CD8-positive, alpha-beta memory T cell (primary cell): ENCODE measurements around the gene PCDH9. TPM values are rescaled to one million over a fixed set of nuclear protein-coding genes. Genes with fewer than 3 reads are reported as not detected.

Source experiments
- CTCF ChIA-PET: fragments of 350-600 bp; sonication (Branson Sonifier 250); formaldehyde crosslinking; loops from one replicate; lab custom pipeline; 2021; ENCODE audit warnings: antibody characterized with exemption; lab: Charles Lee
- POLR2A ChIA-PET: fragments of 350-600 bp; sonication (Branson Sonifier 250); formaldehyde crosslinking; loops from one replicate; lab custom pipeline; 2021; ENCODE audit warnings: antibody characterized with exemption; lab: Charles Lee
- DNase-seq, 5 donors: peaks; one replicate each; pipeline versions ENCODE4 v3.0.0 to v3.0.0-alpha.2; 2020 to 2022; ENCODE audit warnings: mixed read lengths in 1 of 5
- H3K27ac ChIP-seq: one replicate; pipeline ENCODE4 v1.7.0; 2013; ENCODE audit warnings: low read depth, mild to moderate bottlenecking, low read length, moderate library complexity
- H3K27me3 ChIP-seq: 2 replicates; pipeline ENCODE4 v1.7.0; 2013; ENCODE audit warnings: low read length, mild to moderate bottlenecking; ENCODE audit not compliant: insufficient read depth, poor library complexity, severe bottlenecking
- H3K36me3 ChIP-seq: 2 replicates; pipeline ENCODE4 v1.7.0; 2013; ENCODE audit warnings: mild to moderate bottlenecking, low read length, moderate library complexity; ENCODE audit not compliant: insufficient read depth
- H3K4me1 ChIP-seq: 2 replicates; pipeline ENCODE4 v1.7.0; 2013; ENCODE audit warnings: mild to moderate bottlenecking, low read length, moderate library complexity; ENCODE audit not compliant: insufficient read depth
- H3K4me3 ChIP-seq: 2 replicates; pipeline ENCODE4 v1.7.0; 2013; ENCODE audit warnings: mild to moderate bottlenecking, low read length
- H3K9me3 ChIP-seq: 2 replicates; pipeline ENCODE4 v1.7.0; 2013; ENCODE audit warnings: mild to moderate bottlenecking, low read length
- H3K27ac Mint-ChIP-seq, 8 donors: one replicate each; pipeline ENCODE4 v1.8.0; 2020 to 2021; ENCODE audit warnings: mixed read lengths in 8 of 8, mild to moderate bottlenecking in 6 of 8, inconsistent platforms in 3 of 8, moderate library complexity in 3 of 8
- H3K27me3 Mint-ChIP-seq, 2 donors: one replicate each; pipeline ENCODE4 v1.8.0; 2020 to 2021; ENCODE audit warnings: mixed read lengths in 2 of 2, mild to moderate bottlenecking in 1 of 2, moderate library complexity in 1 of 2
- H3K36me3 Mint-ChIP-seq, 3 donors: one replicate each; pipeline ENCODE4 v1.8.0; 2020 to 2021; ENCODE audit warnings: mixed read lengths in 3 of 3, inconsistent platforms in 1 of 3, mild to moderate bottlenecking in 1 of 3
- H3K4me1 Mint-ChIP-seq, 3 donors: one replicate each; pipeline ENCODE4 v1.8.0; 2020 to 2021; ENCODE audit warnings: mixed read lengths in 3 of 3, inconsistent platforms in 1 of 3, mild to moderate bottlenecking in 1 of 3
- H3K4me3 Mint-ChIP-seq, 7 donors: one replicate each; pipeline ENCODE4 v1.8.0; 2020 to 2021; ENCODE audit warnings: mixed read lengths in 7 of 7, mild to moderate bottlenecking in 6 of 7, moderate library complexity in 4 of 7, inconsistent platforms in 2 of 7
- H3K9me3 Mint-ChIP-seq, 5 donors: one replicate each; pipeline ENCODE4 v1.8.0; 2020 to 2022; ENCODE audit warnings: mixed read lengths in 5 of 5, mild to moderate bottlenecking in 3 of 5, moderate library complexity in 2 of 5, inconsistent platforms in 1 of 5
- polyA plus RNA-seq: library from polyadenylated mRNA; unstranded; fragments of 300-500 nt; fragmentation: Illumina TruSeq; gene quantifications from one replicate; pipeline ENCODE4 v1.2.3, GENCODE V29; 2021
- total RNA-seq, 2 experiments: library from RNA; stranded (reverse); gene quantifications; one replicate each; pipeline ENCODE4 v1.2.3, GENCODE V29; 2021

The PCDH9 gene
- total and polyA plus RNA-seq, 3 experiments from 2014 or later, result 0.09 to 0.21 (median 0.16) TPM

DNA sequence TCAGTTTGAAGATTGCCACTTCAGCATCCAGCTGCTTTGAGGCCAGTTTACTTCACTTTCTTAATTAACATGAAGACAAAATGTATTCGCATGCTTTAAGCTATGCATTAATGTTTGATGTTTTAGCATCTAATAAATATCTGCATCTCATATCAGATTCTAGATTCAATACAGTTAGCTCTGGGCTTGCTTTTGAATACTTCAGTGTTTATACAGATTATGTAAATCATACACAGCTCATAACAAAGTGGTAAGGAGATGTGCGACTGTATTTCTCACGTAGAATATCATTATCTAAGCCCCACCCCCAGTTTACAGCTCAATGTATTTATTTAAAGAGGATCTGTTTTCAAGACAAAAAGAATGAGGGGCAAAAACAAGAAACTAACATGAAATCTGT is 770.5 kb downstream of the PCDH9 start:
- POLR2A ChIA-PET, result no interaction called here
- H3K4me3 ChIP-seq, result no peak overlapping the region
- H3K27me3 ChIP-seq, result no peaks in the 10 kb centered on the region
- H3K4me1 ChIP-seq, result no peaks in the 10 kb centered on the region
- no peaks in the 10 kb centered on the region for H3K9me3 ChIP-seq
- Mint-ChIP-seq H3K4me3 (no peak overlapping the region), H3K27me3 (no peaks in the 10 kb centered on the region), H3K27ac (no peak overlapping the region), H3K4me1 (no peaks in the 10 kb centered on the region), H3K36me3 (no peaks in the 10 kb centered on the region), H3K9me3 (peaks cover 1 to 30% (median 2%) of the 10 kb centered on the region in 5 donors)
- CTCF ChIA-PET, result no interaction called here
- H3K36me3 ChIP-seq, result no peaks in the 10 kb centered on the region
- no peak for DNase-seq
- no peak overlapping the region for H3K27ac ChIP-seq

DNA sequence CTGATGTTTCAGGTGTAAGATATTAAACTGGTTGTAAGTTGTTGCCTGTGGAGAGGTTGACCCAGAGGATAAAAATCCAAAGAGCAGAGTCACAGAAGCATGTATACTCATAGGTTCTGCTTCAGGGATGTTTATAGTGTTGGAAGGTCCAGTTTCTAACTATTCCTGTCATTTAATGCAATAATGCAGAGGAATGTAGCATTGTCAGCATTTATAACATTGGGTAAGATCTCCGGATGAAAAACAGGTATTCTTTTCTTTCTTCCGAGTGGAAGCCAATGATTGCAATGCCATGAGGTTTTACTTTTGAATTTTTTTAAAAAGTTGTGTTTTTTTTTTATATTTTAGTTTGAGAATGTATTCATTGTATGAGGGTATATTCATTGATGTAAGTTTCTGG is 771.0 kb downstream of the PCDH9 start:
- POLR2A ChIA-PET, result no interaction called here
- CTCF ChIA-PET, result no interaction called here
- H3K4me1 Mint-ChIP-seq, result no peaks in the 10 kb centered on the region
- H3K4me1 ChIP-seq, result no peaks in the 10 kb centered on the region
- peaks cover 2 to 30% (median 3%) of the 10 kb centered on the region in 5 donors for H3K9me3 Mint-ChIP-seq
- H3K27ac ChIP-seq, result no peak overlapping the region
- no peaks in the 10 kb centered on the region for H3K36me3 Mint-ChIP-seq
- no peaks in the 10 kb centered on the region for H3K36me3 ChIP-seq
- H3K27me3 ChIP-seq, result no peaks in the 10 kb centered on the region
- no peaks in the 10 kb centered on the region for H3K27me3 Mint-ChIP-seq
- no peaks in the 10 kb centered on the region for H3K9me3 ChIP-seq
- no peak overlapping the region for H3K4me3 Mint-ChIP-seq
- no peak overlapping the region for H3K4me3 ChIP-seq
- H3K27ac Mint-ChIP-seq, result no peak overlapping the region
- DNase-seq, result no peak

- Mint-ChIP-seq H3K27me3 (no peaks in the 10 kb centered on the region), H3K4me1 (no peaks in the 10 kb centered on the region), H3K27ac (no peak overlapping the region), H3K36me3 (no peaks in the 10 kb centered on the region), H3K9me3 (peaks cover 2 to 25% (median 3%) of the 10 kb centered on the region in 5 donors), H3K4me3 (no peak overlapping the region)
- no peaks in the 10 kb centered on the region for H3K9me3 ChIP-seq
- no peaks in the 10 kb centered on the region for H3K36me3 ChIP-seq
- CTCF ChIA-PET, result no interaction called here
- POLR2A ChIA-PET, result no interaction called here
- no peak for DNase-seq
- no peaks in the 10 kb centered on the region for H3K4me1 ChIP-seq
- H3K27ac ChIP-seq, result no peak overlapping the region
- H3K4me3 ChIP-seq, result no peak overlapping the region
- H3K27me3 ChIP-seq, result no peaks in the 10 kb centered on the region
Measured at GRCh38 chr13:66446413-66446812, 783.7 kb downstream of the PCDH9 start.

DNA sequence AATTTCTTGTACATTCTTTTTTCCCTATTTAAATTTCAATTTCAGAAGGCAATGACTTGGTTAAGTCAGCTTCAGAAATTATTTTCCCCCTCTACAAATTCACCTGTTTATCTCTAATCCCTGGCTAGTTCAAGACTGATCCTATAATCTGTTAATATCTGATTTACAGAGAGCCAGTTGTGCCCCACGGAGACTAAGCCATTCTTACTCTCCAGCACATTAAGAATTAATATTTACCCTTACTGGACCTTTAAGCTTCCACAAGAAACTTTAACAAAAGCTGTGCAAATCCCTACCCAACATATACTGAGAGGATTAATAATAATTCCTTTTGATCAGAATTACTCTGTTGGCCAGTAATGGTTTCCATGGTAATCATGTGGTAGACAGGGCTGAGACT is 786.2 kb downstream of the PCDH9 start:
- no peak overlapping the region for H3K4me3 ChIP-seq
- H3K27ac Mint-ChIP-seq, result no peak overlapping the region
- H3K9me3 ChIP-seq, result no peaks in the 10 kb centered on the region
- POLR2A ChIA-PET, result no interaction called here
- no peaks in the 10 kb centered on the region for H3K27me3 Mint-ChIP-seq
- H3K36me3 Mint-ChIP-seq, result no peaks in the 10 kb centered on the region
- DNase-seq, result no peak
- no peak overlapping the region for H3K27ac ChIP-seq
- H3K4me1 Mint-ChIP-seq, result no peaks in the 10 kb centered on the region
- no peaks in the 10 kb centered on the region for H3K4me1 ChIP-seq
- H3K9me3 Mint-ChIP-seq, result peaks cover 0 to 23% (median 2%) of the 10 kb centered on the region in 5 donors
- CTCF ChIA-PET, result no interaction called here
- no peaks in the 10 kb centered on the region for H3K36me3 ChIP-seq
- H3K4me3 Mint-ChIP-seq, result no peak overlapping the region
- no peaks in the 10 kb centered on the region for H3K27me3 ChIP-seq

- ChIA-PET CTCF (no interaction called here), POLR2A (no interaction called here)
- Mint-ChIP-seq H3K36me3 (no peaks in the 10 kb centered on the region), H3K4me1 (no peaks in the 10 kb centered on the region), H3K27ac (no peak overlapping the region), H3K4me3 (no peak overlapping the region), H3K9me3 (peaks cover 0 to 13% (median 3%) of the 10 kb centered on the region in 5 donors), H3K27me3 (no peaks in the 10 kb centered on the region)
- no peaks in the 10 kb centered on the region for H3K9me3 ChIP-seq
- H3K4me1 ChIP-seq, result no peaks in the 10 kb centered on the region
- DNase-seq, result no peak
- H3K36me3 ChIP-seq, result no peaks in the 10 kb centered on the region
- H3K27ac ChIP-seq, result no peak overlapping the region
- no peak overlapping the region for H3K4me3 ChIP-seq
- H3K27me3 ChIP-seq, result no peaks in the 10 kb centered on the region
Measured at GRCh38 chr13:66440938-66441337, 789.2 kb downstream of the PCDH9 start.

GRCh38 chr13:66430728-66431127 is 799.4 kb downstream of the PCDH9 start:
- H3K4me3 ChIP-seq, result no peak overlapping the region
- Mint-ChIP-seq H3K4me3 (no peak overlapping the region), H3K9me3 (peaks cover 0 to 20% (median 5%) of the 10 kb centered on the region in 5 donors), H3K4me1 (no peaks in the 10 kb centered on the region), H3K36me3 (no peaks in the 10 kb centered on the region), H3K27ac (no peak overlapping the region), H3K27me3 (peaks cover 0 to 1% of the 10 kb centered on the region in 2 donors)
- H3K4me1 ChIP-seq, result no peaks in the 10 kb centered on the region
- no peak overlapping the region for H3K27ac ChIP-seq
- no peaks in the 10 kb centered on the region for H3K27me3 ChIP-seq
- no peak for DNase-seq
- H3K9me3 ChIP-seq, result no peaks in the 10 kb centered on the region
- no peaks in the 10 kb centered on the region for H3K36me3 ChIP-seq
- POLR2A ChIA-PET, result no interaction called here
- CTCF ChIA-PET, result no interaction called here

- Mint-ChIP-seq H3K27ac (no peak overlapping the region), H3K36me3 (no peaks in the 10 kb centered on the region), H3K4me1 (no peaks in the 10 kb centered on the region), H3K9me3 (peaks cover 0 to 20% (median 5%) of the 10 kb centered on the region in 5 donors), H3K4me3 (no peak overlapping the region), H3K27me3 (peaks cover 0 to 1% of the 10 kb centered on the region in 2 donors)
- Histone ChIP-seq H3K36me3 (no peaks in the 10 kb centered on the region), H3K27ac (no peak overlapping the region), H3K27me3 (no peaks in the 10 kb centered on the region), H3K9me3 (no peaks in the 10 kb centered on the region), H3K4me3 (no peak overlapping the region), H3K4me1 (no peaks in the 10 kb centered on the region)
- POLR2A ChIA-PET, result no interaction called here
- CTCF ChIA-PET, result no interaction called here
- no peak for DNase-seq
Measured at GRCh38 chr13:66430269-66430668, 799.9 kb downstream of the PCDH9 start.

DNA sequence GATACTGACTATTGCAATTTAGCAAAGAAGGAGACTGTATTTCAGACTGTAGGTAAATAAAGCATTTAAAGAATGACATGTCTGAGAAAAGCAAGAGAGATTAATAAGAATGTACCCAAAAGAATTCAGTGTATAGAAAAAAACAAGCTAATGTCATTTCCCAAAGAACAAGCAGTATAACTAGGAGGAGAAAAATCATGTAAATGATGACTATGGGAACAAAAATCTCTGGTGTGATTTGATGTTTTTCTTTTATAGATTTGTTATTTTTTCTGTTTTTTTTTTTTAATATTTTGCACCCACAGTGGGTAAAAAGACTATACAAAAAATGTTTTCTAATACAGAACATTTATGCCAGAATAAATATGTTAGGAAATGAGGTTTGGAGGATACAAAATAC is 801.0 kb downstream of the PCDH9 start:
- no peak for DNase-seq

DNA sequence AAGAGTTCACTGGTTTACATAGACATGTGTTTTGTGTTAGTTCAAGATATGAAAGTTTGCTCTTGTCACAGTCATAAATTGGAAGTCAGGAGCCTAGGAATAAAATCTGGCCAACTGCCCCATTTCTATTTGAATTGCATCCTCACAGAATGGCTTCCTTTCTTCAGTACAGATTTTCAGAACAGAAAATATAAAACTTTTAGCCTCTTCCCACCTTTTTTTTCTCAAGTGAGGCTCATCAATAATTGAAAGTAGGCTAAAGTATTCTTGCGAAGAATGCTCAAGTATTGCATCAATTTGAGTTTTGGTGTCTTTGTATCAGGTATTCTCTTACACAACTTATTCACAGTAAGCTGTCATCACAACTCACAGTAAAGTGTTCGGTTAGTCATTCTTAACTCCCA is 802.7 kb downstream of the PCDH9 start:
- Mint-ChIP-seq H3K4me3 (no peak overlapping the region), H3K27ac (no peak overlapping the region), H3K9me3 (peaks cover 2 to 36% (median 15%) of the 10 kb centered on the region in 5 donors), H3K36me3 (no peaks in the 10 kb centered on the region), H3K27me3 (peaks cover 0 to 1% of the 10 kb centered on the region in 2 donors), H3K4me1 (no peaks in the 10 kb centered on the region)
- Histone ChIP-seq H3K27ac (no peak overlapping the region), H3K27me3 (no peaks in the 10 kb centered on the region), H3K9me3 (no peaks in the 10 kb centered on the region), H3K36me3 (no peaks in the 10 kb centered on the region), H3K4me1 (no peaks in the 10 kb centered on the region), H3K4me3 (no peak overlapping the region)
- DNase-seq, result no peak
- POLR2A ChIA-PET, result no interaction called here
- CTCF ChIA-PET, result no interaction called here

More for the DNA sequence above, 801.0 kb downstream of the PCDH9 start:
- H3K27ac Mint-ChIP-seq, result no peak overlapping the region
- H3K4me1 Mint-ChIP-seq, result no peaks in the 10 kb centered on the region
- POLR2A ChIA-PET, result no interaction called here
- CTCF ChIA-PET, result no interaction called here
- Histone ChIP-seq H3K9me3 (no peaks in the 10 kb centered on the region), H3K27ac (no peak overlapping the region), H3K4me3 (no peak overlapping the region), H3K36me3 (no peaks in the 10 kb centered on the region), H3K4me1 (no peaks in the 10 kb centered on the region), H3K27me3 (no peaks in the 10 kb centered on the region)
- peaks cover 0 to 31% (median 3%) of the 10 kb centered on the region in 5 donors for H3K9me3 Mint-ChIP-seq
- no peaks in the 10 kb centered on the region for H3K36me3 Mint-ChIP-seq
- no peak overlapping the region for H3K4me3 Mint-ChIP-seq
- H3K27me3 Mint-ChIP-seq, result peaks cover 0 to 1% of the 10 kb centered on the region in 2 donors
